ENCODE results near the gene EIF2B4.

The EIF2B4 gene

GRCh38 chr2:27379836-27380625 lies 9.9 kb upstream of the EIF2B4 start:
- TF ChIP-seq CTCF (conservative IDR thresholded peaks at IDR 0.05) (no peak), ZFX (IDR thresholded peaks at IDR 0.05) (peak; percentile 48)
- peak overlapping the region; percentile 89 for H3K27ac ChIP-seq

GRCh38 chr2:27379383-27379835 lies 9.3 kb upstream of the EIF2B4 start:
- no peak for TF ChIP-seq ZFX (IDR thresholded peaks at IDR 0.05)
- TF ChIP-seq CTCF (conservative IDR thresholded peaks at IDR 0.05), result no peak
- peak overlapping the region; percentile 89 for H3K27ac ChIP-seq

- H3K27ac ChIP-seq, result peak overlapping the region; percentile 5; the same call in 1 of the 2 replicates
- TF ChIP-seq ZFX (IDR thresholded peaks at IDR 0.05), result no peak
- TF ChIP-seq CTCF (conservative IDR thresholded peaks at IDR 0.05), result no peak
These were observed 8.7 kb upstream of the EIF2B4 start for GRCh38 chr2:27378809-27379290.

- peak overlapping the region; percentile 5; the same call in 1 of the 2 replicates for H3K27ac ChIP-seq
- no peak for TF ChIP-seq ZFX (IDR thresholded peaks at IDR 0.05)
- no peak; the same call in 1 of the 2 replicates for TF ChIP-seq CTCF (conservative IDR thresholded peaks at IDR 0.05)
These were observed 8.1 kb upstream of the EIF2B4 start for GRCh38 chr2:27378096-27378808.

DNA sequence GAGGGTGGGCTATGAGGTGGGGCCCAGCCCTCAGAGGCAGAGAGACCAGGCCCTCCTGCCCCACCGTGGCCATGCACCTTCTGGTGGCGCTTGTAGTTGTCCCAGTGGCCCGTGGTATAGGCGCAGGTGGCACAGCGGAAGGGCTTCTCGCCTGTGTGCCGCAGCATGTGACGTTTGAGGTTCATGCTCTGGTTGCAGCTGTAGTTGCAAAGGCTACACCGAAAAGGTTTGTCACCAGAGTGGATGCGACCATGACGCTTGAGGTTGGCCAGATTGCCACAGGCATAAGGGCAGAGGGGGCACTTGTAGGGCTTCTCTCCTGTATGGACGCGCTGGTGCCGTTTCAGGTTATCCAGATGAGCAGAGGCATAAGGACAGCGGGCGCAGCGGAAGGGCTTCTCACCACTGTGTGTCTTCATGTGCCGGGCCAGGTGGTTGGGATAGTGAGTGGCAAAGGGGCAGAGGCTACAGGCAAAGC lies 7.5 kb upstream of the EIF2B4 start:
- TF ChIP-seq ZFX (IDR thresholded peaks at IDR 0.05) (no peak), CTCF (conservative IDR thresholded peaks at IDR 0.05) (no peak)
- peak overlapping the region; percentile 10; the same call in 1 of the 2 replicates for H3K27ac ChIP-seq

DNA sequence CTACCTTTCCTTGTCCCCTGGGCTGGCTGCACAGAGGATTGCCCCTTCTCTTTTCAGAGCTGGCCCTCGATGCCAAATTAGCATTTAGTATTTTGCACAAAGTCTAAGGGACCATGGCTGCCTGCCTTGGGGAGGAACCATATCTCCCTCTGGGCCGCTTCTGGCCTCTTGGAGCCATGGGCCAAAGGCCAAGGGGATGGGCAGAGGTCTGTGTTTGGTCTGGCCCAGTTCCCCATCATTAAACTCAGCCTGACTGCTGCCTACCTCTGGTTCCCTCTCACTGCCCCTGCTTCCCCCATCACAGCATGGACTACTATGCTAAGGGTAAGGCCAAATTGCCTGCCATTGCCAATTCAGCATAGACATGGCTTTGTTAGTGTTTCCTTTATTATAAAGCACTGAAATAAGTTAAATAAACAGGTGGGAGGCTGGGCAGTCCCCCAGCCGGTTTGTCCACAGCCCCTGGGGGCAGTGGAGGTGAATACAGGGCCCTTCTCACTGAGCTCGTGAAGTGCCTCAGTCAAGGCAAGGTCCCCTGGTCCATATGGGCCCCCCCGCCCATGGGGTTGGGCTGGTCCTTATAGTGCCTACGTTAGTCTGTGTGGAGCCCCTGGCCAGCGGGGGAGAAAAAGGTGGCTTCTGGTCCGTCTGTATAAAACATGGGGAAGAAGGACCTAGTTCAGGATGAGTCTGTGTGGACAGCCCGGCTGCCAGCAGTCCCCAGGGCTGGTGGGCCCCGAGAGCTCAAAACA lies 6.9 kb upstream of the EIF2B4 start:
- peak overlapping the region; percentile 10; the same call in 1 of the 2 replicates for H3K27ac ChIP-seq
- TF ChIP-seq CTCF (conservative IDR thresholded peaks at IDR 0.05) (no peak), ZFX (IDR thresholded peaks at IDR 0.05) (no peak)

All from C4-2B (cell line).